Neural cell (in vitro differentiated cells): ENCODE measurements around the gene GRPR. TPM values are rescaled to one million over a fixed set of nuclear protein-coding genes. Genes with fewer than 3 reads are reported as not detected.

Experiments used
- H2AFZ ChIP-seq: fragments of 200-600, 300-800 bp; sonication (generic), shearing (Covaris generic); 2 replicates; pipeline ENCODE4 v1.6.0; 2014; ENCODE audit warnings: low read depth, mild to moderate bottlenecking, antibody characterized with exemption, low read length, moderate library complexity
- H3F3A ChIP-seq: fragments of 200-600 bp; shearing (Covaris generic); 2 replicates; pipeline ENCODE4 v1.6.1; 2016; ENCODE audit warnings: mild to moderate bottlenecking, moderate library complexity, mixed read lengths, antibody characterized with exemption, low read length; ENCODE audit not compliant: insufficient read depth, poor library complexity, severe bottlenecking
- H3K27ac ChIP-seq: fragments of 200-600, 300-800 bp; sonication (generic), shearing (Covaris generic); 2 replicates; pipeline ENCODE4 v1.5.1; 2014; ENCODE audit warnings: mild to moderate bottlenecking, low read length, moderate library complexity
- H3K27me3 ChIP-seq: fragments of 300-800, 200-600 bp; sonication (generic), shearing (Covaris generic); 2 replicates; pipeline ENCODE4 v1.6.0; 2014; ENCODE audit warnings: mild to moderate bottlenecking, low read depth, low read length, moderate library complexity; ENCODE audit not compliant: insufficient read depth
- H3K36me3 ChIP-seq: fragments of 300-800, 200-600 bp; sonication (generic), shearing (Covaris generic); 2 replicates; pipeline ENCODE4 v1.5.1; 2014; ENCODE audit warnings: mild to moderate bottlenecking, antibody characterized with exemption, low read length, moderate library complexity; ENCODE audit not compliant: insufficient read depth
- H3K4me2 ChIP-seq: fragments of 300-800, 200-600 bp; sonication (generic), shearing (Covaris generic); 2 replicates; pipeline ENCODE4 v1.6.0; 2014; ENCODE audit warnings: mild to moderate bottlenecking, low read length
- H3K4me3 ChIP-seq: fragments of 300-800, 200-600 bp; sonication (generic), shearing (Covaris generic); 2 replicates; pipeline ENCODE4 v1.5.1; 2014; ENCODE audit warnings: mild to moderate bottlenecking, low read length, moderate library complexity
- H3K79me2 ChIP-seq: fragments of 200-600 bp; shearing (Covaris generic); replicated peaks from 2 replicates; pipeline ENCODE4 v1.6.0; 2014; ENCODE audit warnings: mild to moderate bottlenecking, low read length, moderate library complexity; ENCODE audit not compliant: insufficient read depth
- H3K9ac ChIP-seq: fragments of 300-800, 200-600 bp; sonication (generic), shearing (Covaris generic); 2 replicates; pipeline ENCODE4 v1.6.1; 2016; ENCODE audit warnings: mild to moderate bottlenecking, low read length, mixed read lengths
- H3K9me2 ChIP-seq: fragments of 200-600 bp; shearing (Covaris generic); 2 replicates; pipeline ENCODE4 v1.6.1; 2016; ENCODE audit warnings: mild to moderate bottlenecking, low read length, mixed read lengths; ENCODE audit not compliant: insufficient read depth
- H3K9me3 ChIP-seq: fragments of 200-600, 300-800 bp; sonication (generic), shearing (Covaris generic); 2 replicates; pipeline ENCODE4 v1.6.1; 2016; ENCODE audit warnings: mild to moderate bottlenecking, mixed run types, low read length, moderate library complexity, mixed read lengths
- H4K20me1 ChIP-seq: fragments of 200-600 bp; shearing (Covaris generic); 2 replicates; pipeline ENCODE4 v1.6.1; 2016; ENCODE audit warnings: mild to moderate bottlenecking, mixed run types; ENCODE audit not compliant: insufficient read depth
- CTCF ChIP-seq: fragments of 450-650 bp; IDR thresholded peaks from 2 replicates; pipeline ENCODE4 v1.5.1; 2014; ENCODE audit warnings: antibody characterized with exemption, mild to moderate bottlenecking, moderate library complexity; ENCODE audit not compliant: poor library complexity, severe bottlenecking
- EZH2 ChIP-seq: fragments of 200-600, 300-800 bp; shearing (Covaris generic), sonication (generic); IDR thresholded peaks from 2 replicates; pipeline ENCODE4 v1.6.1; 2014; ENCODE audit warnings: antibody characterized with exemption, low read length, borderline replicate concordance, mild to moderate bottlenecking; ENCODE audit not compliant: insufficient read depth, poor library complexity, severe bottlenecking
- MXI1 ChIP-seq: fragments of 450-650 bp; conservative IDR thresholded peaks from 2 replicates; pipeline ENCODE4 v1.6.1; 2014; ENCODE audit warnings: antibody characterized with exemption, mild to moderate bottlenecking; ENCODE audit not compliant: poor library complexity, severe bottlenecking
- POLR2AphosphoS5 ChIP-seq: IDR thresholded peaks from 2 replicates; pipeline ENCODE4 v1.6.1; 2012
- RAD21 ChIP-seq: fragments of 450-650 bp; conservative IDR thresholded peaks from 2 replicates; pipeline ENCODE4 v1.6.1; 2014; ENCODE audit warnings: antibody characterized with exemption, mild to moderate bottlenecking, moderate library complexity
- SMC3 ChIP-seq: fragments of 450-650 bp; conservative IDR thresholded peaks from 2 replicates; pipeline ENCODE4 v1.6.1; 2014; ENCODE audit warnings: antibody characterized with exemption, mild to moderate bottlenecking, moderate library complexity; ENCODE audit not compliant: poor library complexity
- polyA plus RNA-seq: library from polyadenylated mRNA; depleted of rRNA; stranded (reverse); fragments of >200 nt; gene quantifications from 2 replicates; pipeline ENCODE4 v1.2.3, GENCODE V29; 2014
- TF ChIP-seq, protein P1 (sequence below): IDR thresholded peaks from 2 replicates; pipeline ENCODE4 v1.6.1; 2012; ENCODE audit warnings: borderline replicate concordance

The GRPR gene
- polyA plus RNA-seq, 1 donor from 2014 or later: not detected

GRCh38 chrX:16140983-16141382 lies 17.6 kb downstream of the GRPR start:
- no peak overlapping the region for H3K9ac ChIP-seq
- no peaks in the 10 kb centered on the region for H3K79me2 ChIP-seq
- TF ChIP-seq, protein P1, sequence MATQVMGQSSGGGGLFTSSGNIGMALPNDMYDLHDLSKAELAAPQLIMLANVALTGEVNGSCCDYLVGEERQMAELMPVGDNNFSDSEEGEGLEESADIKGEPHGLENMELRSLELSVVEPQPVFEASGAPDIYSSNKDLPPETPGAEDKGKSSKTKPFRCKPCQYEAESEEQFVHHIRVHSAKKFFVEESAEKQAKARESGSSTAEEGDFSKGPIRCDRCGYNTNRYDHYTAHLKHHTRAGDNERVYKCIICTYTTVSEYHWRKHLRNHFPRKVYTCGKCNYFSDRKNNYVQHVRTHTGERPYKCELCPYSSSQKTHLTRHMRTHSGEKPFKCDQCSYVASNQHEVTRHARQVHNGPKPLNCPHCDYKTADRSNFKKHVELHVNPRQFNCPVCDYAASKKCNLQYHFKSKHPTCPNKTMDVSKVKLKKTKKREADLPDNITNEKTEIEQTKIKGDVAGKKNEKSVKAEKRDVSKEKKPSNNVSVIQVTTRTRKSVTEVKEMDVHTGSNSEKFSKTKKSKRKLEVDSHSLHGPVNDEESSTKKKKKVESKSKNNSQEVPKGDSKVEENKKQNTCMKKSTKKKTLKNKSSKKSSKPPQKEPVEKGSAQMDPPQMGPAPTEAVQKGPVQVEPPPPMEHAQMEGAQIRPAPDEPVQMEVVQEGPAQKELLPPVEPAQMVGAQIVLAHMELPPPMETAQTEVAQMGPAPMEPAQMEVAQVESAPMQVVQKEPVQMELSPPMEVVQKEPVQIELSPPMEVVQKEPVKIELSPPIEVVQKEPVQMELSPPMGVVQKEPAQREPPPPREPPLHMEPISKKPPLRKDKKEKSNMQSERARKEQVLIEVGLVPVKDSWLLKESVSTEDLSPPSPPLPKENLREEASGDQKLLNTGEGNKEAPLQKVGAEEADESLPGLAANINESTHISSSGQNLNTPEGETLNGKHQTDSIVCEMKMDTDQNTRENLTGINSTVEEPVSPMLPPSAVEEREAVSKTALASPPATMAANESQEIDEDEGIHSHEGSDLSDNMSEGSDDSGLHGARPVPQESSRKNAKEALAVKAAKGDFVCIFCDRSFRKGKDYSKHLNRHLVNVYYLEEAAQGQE: no peak
- TF ChIP-seq SMC3 (no peak), EZH2 (no peak), MXI1 (no peak), POLR2AphosphoS5 (no peak), CTCF (no peak), RAD21 (no peak)
- H3K9me2 ChIP-seq: no peaks in the 10 kb centered on the region
- no peaks in the 10 kb centered on the region for H3F3A ChIP-seq
- H3K4me3 ChIP-seq: no peak overlapping the region
- no peaks in the 10 kb centered on the region for H4K20me1 ChIP-seq
- H3K27me3 ChIP-seq: no peaks in the 10 kb centered on the region
- H3K27ac ChIP-seq: no peak overlapping the region
- H2AFZ ChIP-seq: no peak overlapping the region
- no peaks in the 10 kb centered on the region for H3K9me3 ChIP-seq
- no peaks in the 10 kb centered on the region for H3K36me3 ChIP-seq
- no peak overlapping the region for H3K4me2 ChIP-seq

- Histone ChIP-seq H3K4me3 (no peak overlapping the region), H3K9me2 (no peaks in the 10 kb centered on the region), H3K27me3 (no peaks in the 10 kb centered on the region), H4K20me1 (no peaks in the 10 kb centered on the region), H3F3A (no peaks in the 10 kb centered on the region), H3K9ac (no peak overlapping the region), H2AFZ (no peak overlapping the region), H3K27ac (no peak overlapping the region), H3K36me3 (no peaks in the 10 kb centered on the region), H3K4me2 (no peak overlapping the region), H3K79me2 (no peaks in the 10 kb centered on the region), H3K9me3 (no peaks in the 10 kb centered on the region)
- no peak for TF ChIP-seq EZH2
- TF ChIP-seq CTCF: no peak
- TF ChIP-seq MXI1: no peak
- no peak for TF ChIP-seq RAD21
- TF ChIP-seq POLR2AphosphoS5: no peak
Measured at GRCh38 chrX:16141422-16142245, 18.3 kb downstream of the GRPR start.
